Upper lobe of right lung (tissue), 1 donor: ENCODE results near the gene LAMA3. TPM values are rescaled to one million over a fixed set of nuclear protein-coding genes. Genes with fewer than 3 reads are reported as not detected.
A peak's percentile ranks its signal among the peaks of the same experiment; 100 is the strongest.

Experiments used
- ATAC-seq: fragments of 200-7000 bp; cut with Tn5 transposase; one replicate; pipeline ENCODE4 v1.9.1; 2020; ENCODE audit warnings: mild to moderate bottlenecking, moderate library complexity
- DNase-seq: peaks from one replicate; pipeline ENCODE4 v3.0.0-alpha.2; 2020
- H3K27ac ChIP-seq: fragments of 200-600 bp; one replicate; pipeline ENCODE4 v1.8.0; 2022
- H3K27me3 ChIP-seq: fragments of 200-600 bp; one replicate; pipeline ENCODE4 v1.8.0; 2022; ENCODE audit warnings: mild to moderate bottlenecking
- H3K36me3 ChIP-seq: fragments of 200-600 bp; one replicate; pipeline ENCODE4 v1.8.0; 2022
- H3K4me1 ChIP-seq: fragments of 200-600 bp; one replicate; pipeline ENCODE4 v1.8.0; 2022
- H3K4me3 ChIP-seq: fragments of 200-600 bp; one replicate; pipeline ENCODE4 v1.8.0; 2022; ENCODE audit warnings: mild to moderate bottlenecking
- H3K9me3 ChIP-seq: fragments of 200-600 bp; one replicate; pipeline ENCODE4 v1.8.0; 2022
- intact Hi-C: fragments of 100-400 bp; cut with DNase I; formaldehyde crosslinking; loops from one replicate; pipeline ENCODE4 v1.11.0; 2022
- total RNA-seq: library from RNA; stranded (reverse); fragmentation: NEBNext Ultra II Directional; extraction: Animal tissue kit (Norgen Biotek cat#: 25700); gene quantifications from one replicate; pipeline ENCODE4 v1.2.1, GENCODE V29; 2021
- TF ChIP-seq, protein P1 (sequence below): fragments of 200-600 bp; IDR thresholded peaks from one replicate; pipeline ENCODE4 v1.8.0; 2022; ENCODE audit warnings: antibody characterized with exemption
- donor health status: DM: no; HTN: yes; CAD: no; lungs with severe emphysema.

LAMA3 gene
- total RNA-seq, 1 donor from 2014 or later = 139 TPM

DNA sequence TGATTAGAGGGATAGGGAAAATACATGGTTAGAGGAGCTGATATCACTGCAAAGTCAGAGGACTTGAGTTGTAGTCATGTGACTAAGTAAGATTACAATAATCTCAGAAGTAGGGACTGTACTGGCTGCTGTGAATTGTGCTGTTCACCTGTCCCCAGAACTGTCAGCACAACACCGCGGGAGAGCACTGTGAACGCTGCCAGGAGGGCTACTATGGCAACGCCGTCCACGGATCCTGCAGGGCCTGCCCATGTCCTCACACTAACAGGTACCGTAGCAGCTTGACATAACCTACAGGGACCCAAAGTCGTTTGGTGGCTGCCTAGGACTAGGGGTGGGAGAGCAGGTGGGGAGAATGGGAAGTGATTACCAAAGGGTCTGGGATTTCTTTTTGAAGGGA is 192.5 kb downstream of the LAMA3 start:
- no peaks in the 10 kb centered on the region for H3K36me3 ChIP-seq
- H3K4me1 ChIP-seq = peaks cover 13% of the 10 kb centered on the region
- no peaks in the 10 kb centered on the region for H3K27me3 ChIP-seq
- H3K9me3 ChIP-seq = no peaks in the 10 kb centered on the region
- no peak overlapping the region for H3K27ac ChIP-seq
- no peak for DNase-seq
- no peak for ATAC-seq
- intact Hi-C loops = no loop called here
- TF ChIP-seq, protein P1, sequence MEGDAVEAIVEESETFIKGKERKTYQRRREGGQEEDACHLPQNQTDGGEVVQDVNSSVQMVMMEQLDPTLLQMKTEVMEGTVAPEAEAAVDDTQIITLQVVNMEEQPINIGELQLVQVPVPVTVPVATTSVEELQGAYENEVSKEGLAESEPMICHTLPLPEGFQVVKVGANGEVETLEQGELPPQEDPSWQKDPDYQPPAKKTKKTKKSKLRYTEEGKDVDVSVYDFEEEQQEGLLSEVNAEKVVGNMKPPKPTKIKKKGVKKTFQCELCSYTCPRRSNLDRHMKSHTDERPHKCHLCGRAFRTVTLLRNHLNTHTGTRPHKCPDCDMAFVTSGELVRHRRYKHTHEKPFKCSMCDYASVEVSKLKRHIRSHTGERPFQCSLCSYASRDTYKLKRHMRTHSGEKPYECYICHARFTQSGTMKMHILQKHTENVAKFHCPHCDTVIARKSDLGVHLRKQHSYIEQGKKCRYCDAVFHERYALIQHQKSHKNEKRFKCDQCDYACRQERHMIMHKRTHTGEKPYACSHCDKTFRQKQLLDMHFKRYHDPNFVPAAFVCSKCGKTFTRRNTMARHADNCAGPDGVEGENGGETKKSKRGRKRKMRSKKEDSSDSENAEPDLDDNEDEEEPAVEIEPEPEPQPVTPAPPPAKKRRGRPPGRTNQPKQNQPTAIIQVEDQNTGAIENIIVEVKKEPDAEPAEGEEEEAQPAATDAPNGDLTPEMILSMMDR = no peak
- H3K4me3 ChIP-seq = no peak overlapping the region

DNA sequence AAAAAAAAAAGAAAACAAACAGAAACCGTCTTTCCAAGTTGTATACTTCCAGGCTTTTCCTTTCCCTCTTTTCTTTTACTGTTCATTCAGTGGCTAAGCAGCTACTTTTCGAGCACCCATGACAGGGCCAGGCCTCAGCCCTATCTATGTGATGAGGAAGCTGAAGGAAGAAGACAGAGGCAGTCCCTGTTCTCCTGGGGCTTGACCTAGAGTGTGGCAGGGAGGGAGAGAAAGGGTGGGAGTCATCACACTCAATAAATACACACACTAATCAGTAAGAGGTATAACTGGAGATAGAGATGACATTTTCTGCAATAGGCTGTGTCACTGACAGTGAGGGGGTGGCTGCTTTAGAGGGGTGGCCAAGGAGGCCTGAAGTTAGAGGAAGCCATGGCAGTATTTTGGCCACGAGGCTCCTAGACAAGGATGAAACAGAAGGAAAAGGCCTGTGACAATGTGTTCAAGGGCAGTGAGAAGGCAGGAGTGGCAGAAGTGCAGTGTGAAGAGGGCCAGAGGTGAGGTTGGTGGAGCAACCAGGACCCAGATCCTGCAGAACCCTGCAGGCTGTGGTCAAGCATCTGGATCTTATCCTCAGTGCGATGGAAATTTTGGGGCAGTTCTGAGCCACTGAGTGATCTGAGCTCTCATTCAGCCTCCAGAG is 193.5 kb downstream of the LAMA3 start:
- peaks cover 13% of the 10 kb centered on the region for H3K4me1 ChIP-seq
- ATAC-seq (no peak), DNase-seq (no peak)
- no peak overlapping the region for H3K4me3 ChIP-seq
- no peaks in the 10 kb centered on the region for H3K27me3 ChIP-seq
- H3K36me3 ChIP-seq = no peaks in the 10 kb centered on the region
- H3K9me3 ChIP-seq = no peaks in the 10 kb centered on the region
- TF ChIP-seq, protein P1 = no peak
- intact Hi-C loops = no loop called here
- peak overlapping the region; percentile 3 for H3K27ac ChIP-seq

DNA sequence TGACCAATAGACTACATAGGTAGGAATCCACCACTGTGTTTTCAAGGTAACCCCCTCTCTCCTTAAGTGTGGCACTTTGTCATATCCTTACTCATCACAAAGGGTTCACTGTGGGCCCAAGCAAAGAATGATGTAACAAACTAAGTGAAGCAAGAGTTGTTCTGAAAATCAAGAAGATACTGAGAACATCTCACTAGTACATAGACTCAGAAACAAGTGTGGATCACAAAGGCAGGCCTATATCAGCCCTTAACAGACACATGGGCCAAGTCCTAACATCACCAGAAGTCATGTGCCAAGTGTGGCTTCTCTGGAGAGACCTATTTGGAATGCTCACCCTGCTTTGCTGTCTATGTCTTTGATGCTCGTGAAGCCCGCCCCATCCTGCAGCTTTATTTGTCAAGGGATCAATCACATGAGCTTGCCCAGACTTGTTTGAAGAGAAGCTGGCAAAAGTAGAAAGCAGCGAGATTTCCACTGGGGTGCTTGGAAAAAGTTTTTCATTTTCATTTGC is 194.1 kb downstream of the LAMA3 start:
- DNase-seq (no peak), ATAC-seq (no peak)
- H3K36me3 ChIP-seq = no peaks in the 10 kb centered on the region
- H3K4me3 ChIP-seq = no peak overlapping the region
- intact Hi-C loops = no loop called here
- TF ChIP-seq, protein P1 = no peak
- peak overlapping the region; percentile 3 for H3K27ac ChIP-seq
- H3K27me3 ChIP-seq = no peaks in the 10 kb centered on the region
- H3K9me3 ChIP-seq = no peaks in the 10 kb centered on the region
- peaks cover 13% of the 10 kb centered on the region for H3K4me1 ChIP-seq

DNA sequence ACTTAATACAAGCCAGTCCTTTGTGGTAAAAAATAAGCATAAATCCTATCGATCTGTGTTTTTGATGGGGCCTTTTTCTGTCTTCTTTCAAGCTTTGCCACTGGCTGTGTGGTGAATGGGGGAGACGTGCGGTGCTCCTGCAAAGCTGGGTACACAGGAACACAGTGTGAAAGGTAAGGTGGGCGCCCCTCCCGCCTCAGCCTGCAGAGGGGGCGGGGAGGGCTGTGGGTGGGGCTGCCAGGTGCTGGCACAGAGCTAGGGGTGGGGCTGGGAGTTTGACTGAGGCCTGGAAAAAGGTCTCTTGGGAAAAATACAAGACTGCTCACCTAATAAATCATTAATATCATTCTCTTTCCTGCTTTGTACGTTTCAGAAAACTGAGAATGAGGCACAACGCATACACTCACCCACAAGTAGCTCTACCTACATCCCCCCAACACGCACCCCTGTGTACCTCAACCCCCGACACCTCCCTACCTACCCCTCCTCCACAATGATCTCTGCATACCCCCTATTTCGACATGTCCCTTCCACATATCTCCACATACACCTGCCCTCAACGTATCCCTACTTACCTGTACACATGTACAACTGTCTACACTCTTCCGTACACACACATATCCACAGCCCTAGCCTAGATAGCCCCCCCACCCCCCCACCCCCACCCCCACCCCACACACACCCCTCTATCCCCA is 195.6 kb downstream of the LAMA3 start:
- H3K4me3 ChIP-seq = no peak overlapping the region
- ATAC-seq (peak; percentile 82), DNase-seq (peak; percentile 70)
- H3K9me3 ChIP-seq = no peaks in the 10 kb centered on the region
- peak overlapping the region; percentile 65 for H3K27ac ChIP-seq
- intact Hi-C loops = no loop called here
- no peaks in the 10 kb centered on the region for H3K36me3 ChIP-seq
- TF ChIP-seq, protein P1 = no peak
- peaks cover 13% of the 10 kb centered on the region for H3K4me1 ChIP-seq
- no peaks in the 10 kb centered on the region for H3K27me3 ChIP-seq

DNA sequence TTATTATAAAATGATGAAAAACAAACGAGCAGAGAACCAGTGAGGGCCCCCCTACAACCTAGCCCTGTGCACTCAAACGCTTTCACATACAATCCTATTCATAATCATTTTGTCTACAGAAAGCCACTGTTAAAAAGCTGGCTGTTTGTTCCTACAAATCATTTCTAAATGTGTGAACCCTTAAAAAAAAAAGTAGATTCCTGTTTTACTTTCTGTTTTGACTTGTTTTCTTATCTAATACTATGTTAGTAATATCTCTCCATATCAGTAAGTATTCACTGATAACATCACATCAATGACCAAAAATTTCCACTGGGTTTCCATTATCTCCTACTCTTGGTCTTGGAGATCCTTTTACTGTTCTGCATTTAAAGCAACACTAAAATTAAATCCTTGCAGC is 196.5 kb downstream of the LAMA3 start:
- Histone ChIP-seq H3K27ac (no peak overlapping the region), H3K9me3 (no peaks in the 10 kb centered on the region), H3K4me3 (no peak overlapping the region), H3K36me3 (no peaks in the 10 kb centered on the region), H3K27me3 (no peaks in the 10 kb centered on the region), H3K4me1 (peaks cover 14% of the 10 kb centered on the region)
- ATAC-seq (no peak), DNase-seq (no peak)
- TF ChIP-seq, protein P1 = no peak
- intact Hi-C loops = no loop called here
